Measurements from ENCODE around the gene CYP4Z1. TPM values are rescaled to one million over a fixed set of nuclear protein-coding genes. Genes with fewer than 3 reads are reported as not detected.
"Not testable (repeated sequence)": the region's sequence is repeated elsewhere in the genome, so short reads cannot be mapped to it uniquely, and the experiment has no call there.

Gene CYP4Z1
- total and polyA plus RNA-seq, 7 donors = 0.27 to 1.9 (median 1.1) TPM; not detected in 3

DNA sequence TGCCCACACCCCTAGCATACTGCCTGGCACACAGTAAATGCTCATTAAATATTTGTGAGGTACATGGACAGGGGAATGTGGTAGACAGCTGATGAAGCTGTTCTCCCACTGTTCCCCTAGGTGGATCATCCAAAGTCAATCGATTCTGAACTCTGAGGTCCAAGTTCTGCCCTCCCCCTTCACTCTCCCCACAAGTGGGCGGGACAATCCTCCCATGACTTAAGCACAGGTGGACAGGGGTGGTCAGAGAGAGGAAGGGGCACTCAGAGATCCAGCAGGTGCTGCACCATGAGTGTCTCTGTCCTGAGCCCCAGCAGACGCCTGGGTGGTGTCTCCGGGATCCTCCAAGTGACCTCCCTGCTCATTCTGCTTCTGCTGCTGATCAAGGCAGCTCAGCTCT is 70.2 kb downstream of the CYP4Z1 start, which contains the start of gene CYP4A22:
Gene CYP4A22 (plus strand): TSS at position 244 of the 400 bp plus-strand sequence. CDS start 45 bp downstream, at position 289.
- H3K27me3 ChIP-seq = no peaks in the 10 kb centered on the region
- TF ChIP-seq EP300 (IDR thresholded peaks at IDR 0.05) (no peak), POLR2A (IDR thresholded peaks at IDR 0.05) (no peak), POLR2AphosphoS5 (IDR thresholded peaks at IDR 0.05) (no peak), CTCF (IDR thresholded peaks at IDR 0.05) (no peak)
- intact Hi-C loops (cut with DNase I) = no loop called here
- H3K9me3 ChIP-seq = no peaks in the 10 kb centered on the region
- H3K4me1 ChIP-seq = no peaks in the 10 kb centered on the region
- 85 to 90% methylated on average over 4 of the region's 4 CpGs for WGBS, 2 donors
- no peaks in the 10 kb centered on the region for H3K36me3 ChIP-seq
- no peak within 1 kb of the TSS for H3K27ac ChIP-seq
- H3K4me3 ChIP-seq = no peak within 1 kb of the TSS
- no peak for DNase-seq

DNA sequence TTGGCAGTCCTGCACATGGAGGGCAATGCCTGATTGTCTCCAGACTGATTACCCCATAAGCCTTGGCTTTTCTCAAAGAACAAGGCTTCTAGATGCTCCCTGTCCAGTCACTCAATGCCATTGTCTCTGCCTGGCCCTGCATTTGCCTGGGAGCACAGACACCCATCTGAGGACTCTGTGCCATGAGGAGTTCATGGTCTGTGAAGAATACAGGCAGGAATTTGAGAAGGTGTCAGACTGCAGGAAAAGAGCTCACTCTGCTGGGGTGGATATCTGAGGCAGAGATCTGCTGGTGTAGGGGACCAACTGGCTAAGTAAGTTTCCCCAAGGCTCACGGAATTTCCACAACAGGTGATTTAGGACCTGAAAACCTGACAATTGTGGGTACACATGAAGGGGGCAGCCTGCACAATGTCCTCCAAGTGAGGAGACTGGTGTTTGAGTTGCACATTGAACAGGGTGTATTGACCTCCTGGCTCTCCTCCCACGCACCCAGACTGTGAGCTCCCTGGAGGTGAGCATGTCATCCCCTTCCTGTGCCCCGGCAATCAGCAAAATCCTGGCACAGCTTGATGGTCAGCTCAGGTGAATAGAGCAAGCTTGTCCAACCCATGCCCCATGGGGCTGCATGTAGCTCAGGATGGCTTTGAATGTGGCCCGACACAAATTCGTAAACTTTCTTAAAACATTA is 71.0 kb downstream of the CYP4Z1 start:
- intact Hi-C loops (cut with DNase I) = no loop called here
- Histone ChIP-seq H3K27ac (no peak overlapping the region), H3K9me3 (no peaks in the 10 kb centered on the region), H3K4me3 (no peak overlapping the region), H3K4me1 (no peaks in the 10 kb centered on the region), H3K27me3 (no peaks in the 10 kb centered on the region), H3K36me3 (no peaks in the 10 kb centered on the region)
- WGBS, 2 donors = 88 to 92% methylated on average over 5 of the region's 5 CpGs
- no peak for TF ChIP-seq CTCF (IDR thresholded peaks at IDR 0.05)
- DNase-seq = no peak

- H3K4me3 ChIP-seq; H3K4me1 ChIP-seq; H3K36me3 ChIP-seq; H3K27me3 ChIP-seq; H3K27ac ChIP-seq; intact Hi-C loops (cut with DNase I); H3K9me3 ChIP-seq; DNase-seq: not testable (repeated sequence)
- 83 to 85% methylated on average over 3 of the region's 3 CpGs for WGBS, 2 donors
These were observed 73.3 kb downstream of the CYP4Z1 start for GRCh38 chr1:47140358-47140757.

DNA sequence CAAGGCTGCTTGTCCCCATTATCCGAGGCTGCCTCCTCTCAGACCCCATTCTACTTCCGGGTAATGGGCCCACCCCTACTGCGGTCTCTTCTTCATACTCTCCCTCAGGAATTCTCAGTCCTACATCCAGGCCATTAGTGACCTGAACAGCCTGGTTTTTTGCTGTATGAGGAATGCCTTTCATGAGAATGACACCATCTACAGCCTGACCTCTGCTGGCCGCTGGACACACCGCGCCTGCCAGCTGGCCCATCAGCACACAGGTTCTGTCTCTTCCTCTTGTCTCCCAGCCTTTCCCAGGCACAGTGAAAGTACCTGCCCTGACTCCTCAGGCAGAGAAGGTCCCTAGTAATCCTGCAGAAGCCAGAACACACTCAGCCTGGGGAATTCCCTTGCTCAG is 76.6 kb downstream of the CYP4Z1 start:
- H3K27me3 ChIP-seq; H3K36me3 ChIP-seq; H3K27ac ChIP-seq; H3K4me1 ChIP-seq; intact Hi-C loops (cut with DNase I); H3K9me3 ChIP-seq; H3K4me3 ChIP-seq; DNase-seq: not testable (repeated sequence)
- 61 to 84% methylated on average over 6 of the region's 6 CpGs for WGBS, 2 donors

DNA sequence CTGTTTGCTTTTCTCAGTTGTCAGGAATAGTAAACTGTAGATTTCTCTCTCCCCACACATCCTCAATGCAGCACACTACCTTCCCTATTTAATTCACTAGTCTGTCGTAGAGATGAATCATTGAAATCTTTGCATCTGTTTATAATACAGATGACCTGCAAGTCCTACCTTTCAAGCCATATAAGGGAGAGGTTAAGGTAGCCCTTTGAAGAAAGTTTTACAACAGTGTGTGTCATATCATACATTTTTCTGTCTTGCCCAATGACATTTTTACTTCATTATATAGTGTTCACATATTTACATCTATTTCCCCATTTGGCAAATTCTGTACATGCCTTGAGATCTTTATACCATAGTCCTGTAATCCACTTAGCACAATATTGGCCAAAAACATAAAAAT is 79.5 kb downstream of the CYP4Z1 start:
- H3K27ac ChIP-seq; H3K27me3 ChIP-seq; H3K36me3 ChIP-seq; intact Hi-C loops (cut with DNase I); DNase-seq; H3K4me1 ChIP-seq; H3K9me3 ChIP-seq; H3K4me3 ChIP-seq: not testable (repeated sequence)
- 37 to 47% methylated on average over 1 of the region's 1 CpG for WGBS, 2 donors

DNA sequence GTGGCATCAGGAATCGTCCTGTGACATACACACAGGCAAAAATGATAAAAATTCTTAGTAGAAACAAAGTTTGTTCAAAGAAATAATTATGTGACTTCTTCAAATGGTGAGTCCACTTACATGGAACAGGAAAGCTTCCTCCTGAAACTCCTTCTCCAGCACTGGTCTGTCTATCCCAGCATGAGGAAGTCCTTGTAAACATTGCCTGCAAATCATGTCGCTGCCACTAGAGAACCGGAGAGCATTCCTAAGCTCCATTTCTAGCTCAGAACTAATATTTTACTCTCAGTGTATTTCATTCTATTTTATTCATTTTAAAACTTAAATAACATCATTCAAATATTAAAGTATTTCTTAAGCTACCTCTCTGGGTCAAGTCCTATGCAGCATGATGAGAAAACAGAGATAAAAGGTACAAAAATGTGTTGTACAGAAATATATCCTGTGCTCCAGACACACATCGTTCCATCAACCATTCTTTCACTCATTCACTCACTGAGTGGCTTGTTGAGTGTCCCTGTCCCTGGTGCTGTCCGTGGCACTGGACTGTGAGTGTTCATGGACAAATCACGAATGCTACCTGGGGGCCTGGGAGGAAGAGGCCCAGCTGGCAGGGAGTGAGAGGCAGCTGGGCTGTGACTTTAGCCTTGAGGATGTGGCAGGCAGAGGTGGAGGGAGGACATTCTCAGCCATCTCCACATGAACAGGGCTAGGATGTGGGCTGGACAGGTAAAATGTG is 80.2 kb downstream of the CYP4Z1 start:
- Histone ChIP-seq H3K4me3 (no peak overlapping the region), H3K9me3 (no peaks in the 10 kb centered on the region), H3K36me3 (no peaks in the 10 kb centered on the region), H3K27me3 (no peaks in the 10 kb centered on the region), H3K27ac (no peak overlapping the region), H3K4me1 (no peaks in the 10 kb centered on the region)
- no peak for TF ChIP-seq POLR2AphosphoS5 (IDR thresholded peaks at IDR 0.05)
- TF ChIP-seq POLR2A (IDR thresholded peaks at IDR 0.05) = no peak
- no peak for TF ChIP-seq CTCF (IDR thresholded peaks at IDR 0.05)
- no peak for TF ChIP-seq EP300 (IDR thresholded peaks at IDR 0.05)
- 58 to 74% methylated on average over 6 of the region's 6 CpGs for WGBS, 2 donors
- no peak for DNase-seq
- intact Hi-C loops (cut with DNase I) = no loop called here

GRCh38 chr1:47149162-47149561 is 82.1 kb downstream of the CYP4Z1 start:
- H3K27me3 ChIP-seq; H3K4me3 ChIP-seq; H3K9me3 ChIP-seq; intact Hi-C loops (cut with DNase I); H3K36me3 ChIP-seq; DNase-seq; H3K4me1 ChIP-seq; H3K27ac ChIP-seq: not testable (repeated sequence)
- WGBS, 2 donors = 45 to 48% methylated on average over 9 of the region's 9 CpGs

DNA sequence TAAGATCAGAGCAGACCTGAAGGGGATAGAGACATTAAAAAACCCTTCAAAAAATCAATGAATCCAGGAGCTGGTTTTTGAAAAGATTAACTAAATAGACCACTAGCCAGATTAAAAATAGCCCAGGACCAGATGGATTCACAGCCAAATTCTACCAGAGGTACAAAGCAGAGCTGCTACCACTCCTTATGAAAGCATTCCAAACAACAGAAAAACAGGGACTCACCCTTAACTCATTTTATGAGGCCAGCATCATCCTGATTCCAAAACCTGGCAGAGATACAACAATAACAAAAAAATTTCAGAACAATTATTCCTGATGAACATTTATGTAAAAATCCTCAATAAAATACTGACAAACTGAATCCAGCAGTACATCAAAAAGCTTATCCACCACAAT is 89.4 kb downstream of the CYP4Z1 start:
- DNase-seq; H3K4me1 ChIP-seq; H3K27ac ChIP-seq; H3K9me3 ChIP-seq; intact Hi-C loops (cut with DNase I); H3K36me3 ChIP-seq; H3K27me3 ChIP-seq; H3K4me3 ChIP-seq: not testable (repeated sequence)

DNA sequence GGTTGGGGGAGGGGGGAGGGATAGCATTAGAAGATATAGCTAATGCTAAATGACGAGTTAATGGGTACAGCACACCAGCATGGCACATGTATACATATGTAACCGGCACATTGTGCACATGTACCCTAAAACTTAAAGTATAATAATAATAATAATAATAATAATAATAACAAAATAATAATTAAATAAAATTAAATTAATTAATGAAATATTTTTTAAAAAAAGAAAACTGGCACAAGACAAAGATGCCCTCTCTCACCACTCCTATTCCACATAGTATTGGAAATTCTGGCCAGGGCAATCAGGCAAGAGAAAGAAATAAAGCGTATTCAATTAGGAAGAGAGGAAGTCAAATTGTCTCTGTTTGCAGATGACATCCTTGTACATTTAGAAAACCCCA is 90.9 kb downstream of the CYP4Z1 start:
- H3K36me3 ChIP-seq; H3K27ac ChIP-seq; intact Hi-C loops (cut with DNase I); H3K9me3 ChIP-seq; DNase-seq; H3K4me1 ChIP-seq; H3K4me3 ChIP-seq; H3K27me3 ChIP-seq: not testable (repeated sequence)
- 80 to 90% methylated on average over 3 of the region's 3 CpGs for WGBS, 2 donors
